CD4-positive, alpha-beta T cell treated with Interferon alpha-2 for 1 hour (primary cell): ENCODE measurements around the gene ZBTB1.

ENCODE experiments used
- DNase-seq, 2 donors: peaks; one replicate each; pipeline ENCODE4 v3.0.0-alpha.2; 2020 to 2022

The ZBTB1 gene

GRCh38 chr14:64504310-64504896, at the start of gene ZBTB1:
Gene ZBTB1, plus strand, starts transcription at chr14:64504770. Its CDS starts 16,735 bp downstream, at chr14:64521505.
- peak; percentile 85 to 87 for DNase-seq

- DNase-seq = no peak
Observed at GRCh38 chr14:64459405-64460136, 45.0 kb upstream of the ZBTB1 start.

- DNase-seq = no peak
Observed at GRCh38 chr14:64461221-64461620, 43.3 kb upstream of the ZBTB1 start.

- DNase-seq = no peak
Observed at GRCh38 chr14:64463195-64463594, 41.4 kb upstream of the ZBTB1 start.

GRCh38 chr14:64463873-64464272, 40.7 kb upstream of the ZBTB1 start:
- no peak for DNase-seq

- DNase-seq = no peak
Observed at GRCh38 chr14:64464651-64465050, 39.9 kb upstream of the ZBTB1 start.

- peak; percentile 63 to 78 for DNase-seq
Observed at GRCh38 chr14:64465191-64465822, 39.3 kb upstream of the ZBTB1 start, which contains the start of gene AKAP5. Gene AKAP5, plus strand, starts transcription at chr14:64465499. Its CDS starts 2,896 bp downstream, at chr14:64468395.

GRCh38 chr14:64465831-64466554, 38.6 kb upstream of the ZBTB1 start:
- DNase-seq = no peak

- no peak for DNase-seq
Observed at GRCh38 chr14:64467101-64467500, 37.5 kb upstream of the ZBTB1 start.

GRCh38 chr14:64467566-64467965, 37.0 kb upstream of the ZBTB1 start:
- no peak for DNase-seq

- no peak for DNase-seq
Observed at GRCh38 chr14:64468451-64468850, 36.1 kb upstream of the ZBTB1 start.

GRCh38 chr14:64474041-64474440, 30.5 kb upstream of the ZBTB1 start:
- no peak for DNase-seq

- DNase-seq = no peak
Observed at GRCh38 chr14:64474698-64475097, 29.9 kb upstream of the ZBTB1 start.

- DNase-seq = no peak
Observed at GRCh38 chr14:64475585-64476273, 28.8 kb upstream of the ZBTB1 start.

- DNase-seq = no peak
Observed at GRCh38 chr14:64476438-64476837, 28.1 kb upstream of the ZBTB1 start.

- peak in 1 of 2 donors; percentile 64 for DNase-seq
Observed at GRCh38 chr14:64478634-64479250, 25.8 kb upstream of the ZBTB1 start.

- DNase-seq = no peak
Observed at GRCh38 chr14:64488590-64489099, 15.9 kb upstream of the ZBTB1 start.

- DNase-seq = no peak
Observed at GRCh38 chr14:64491637-64492036, 12.9 kb upstream of the ZBTB1 start.

GRCh38 chr14:64493455-64493854, 11.1 kb upstream of the ZBTB1 start:
- DNase-seq = no peak

GRCh38 chr14:64495252-64495651, 9.3 kb upstream of the ZBTB1 start:
- no peak for DNase-seq

- no peak for DNase-seq
Observed at GRCh38 chr14:64496764-64497163, 7.8 kb upstream of the ZBTB1 start.

- no peak for DNase-seq
Observed at GRCh38 chr14:64500088-64500487, 4.5 kb upstream of the ZBTB1 start.
